NCI-H2081 (cell line): Measurements from ENCODE around the gene PRELID3B.
A peak's percentile ranks its signal among the peaks of the same experiment; 100 is the strongest.
"Not testable (repeated sequence)": the region's sequence is repeated elsewhere in the genome, so short reads cannot be mapped to it uniquely, and the experiment has no call there.

Experiments
- DNase-seq, 2 experiments: peaks; one replicate each; lab custom pipeline; 2025; lab: John Stamatoyannopoulos, UW

PRELID3B gene

GRCh38 chr20:59048681-59049030, 6.1 kb upstream of the PRELID3B start:
- DNase-seq: no peak

GRCh38 chr20:59047938-59048680, 5.5 kb upstream of the PRELID3B start:
- DNase-seq: no peak

DNA sequence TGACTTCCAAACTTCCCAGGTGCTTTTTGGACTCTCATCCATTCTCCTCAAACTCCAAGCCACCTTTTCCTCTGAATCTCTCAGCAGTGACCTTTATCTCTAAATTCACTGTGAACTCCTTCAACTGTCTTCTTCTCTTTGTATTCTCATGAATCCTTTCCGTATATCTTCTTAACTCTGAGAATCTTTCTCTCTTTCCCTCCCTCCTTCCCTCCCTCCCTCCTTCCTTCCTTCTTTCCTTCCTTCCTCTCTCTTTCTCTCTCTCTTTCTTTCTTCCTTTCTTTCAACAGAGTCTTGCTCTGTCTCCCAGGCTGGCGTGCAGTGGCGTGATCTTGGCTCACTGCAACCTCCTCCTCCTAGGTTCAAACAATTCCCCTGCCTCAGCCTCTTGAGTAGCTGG, 4.3 kb upstream of the PRELID3B start:
- no peak for DNase-seq

DNA sequence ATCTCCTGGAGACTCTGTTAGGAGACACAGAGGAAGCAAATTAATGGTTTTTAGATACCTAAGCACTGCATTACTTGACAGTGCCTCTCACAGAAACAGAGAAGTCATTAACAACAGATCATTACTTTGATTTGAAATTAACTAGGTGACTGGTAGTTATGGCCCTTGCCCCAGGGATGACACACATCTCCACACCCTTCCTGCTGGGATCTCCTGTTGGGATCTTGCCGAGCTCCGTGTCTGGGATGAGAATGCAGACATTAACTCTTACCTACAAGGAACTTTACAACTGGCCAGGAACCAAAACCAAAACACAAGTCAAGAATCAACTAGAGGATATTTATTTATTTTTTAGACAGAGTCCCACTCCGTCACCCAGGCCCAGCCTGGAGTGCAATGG, 2.2 kb upstream of the PRELID3B start:
- no peak for DNase-seq

GRCh38 chr20:59044295-59044694, 1.7 kb upstream of the PRELID3B start:
- DNase-seq: no peak

GRCh38 chr20:59043698-59044097, 1.1 kb upstream of the PRELID3B start:
- no peak for DNase-seq

DNA sequence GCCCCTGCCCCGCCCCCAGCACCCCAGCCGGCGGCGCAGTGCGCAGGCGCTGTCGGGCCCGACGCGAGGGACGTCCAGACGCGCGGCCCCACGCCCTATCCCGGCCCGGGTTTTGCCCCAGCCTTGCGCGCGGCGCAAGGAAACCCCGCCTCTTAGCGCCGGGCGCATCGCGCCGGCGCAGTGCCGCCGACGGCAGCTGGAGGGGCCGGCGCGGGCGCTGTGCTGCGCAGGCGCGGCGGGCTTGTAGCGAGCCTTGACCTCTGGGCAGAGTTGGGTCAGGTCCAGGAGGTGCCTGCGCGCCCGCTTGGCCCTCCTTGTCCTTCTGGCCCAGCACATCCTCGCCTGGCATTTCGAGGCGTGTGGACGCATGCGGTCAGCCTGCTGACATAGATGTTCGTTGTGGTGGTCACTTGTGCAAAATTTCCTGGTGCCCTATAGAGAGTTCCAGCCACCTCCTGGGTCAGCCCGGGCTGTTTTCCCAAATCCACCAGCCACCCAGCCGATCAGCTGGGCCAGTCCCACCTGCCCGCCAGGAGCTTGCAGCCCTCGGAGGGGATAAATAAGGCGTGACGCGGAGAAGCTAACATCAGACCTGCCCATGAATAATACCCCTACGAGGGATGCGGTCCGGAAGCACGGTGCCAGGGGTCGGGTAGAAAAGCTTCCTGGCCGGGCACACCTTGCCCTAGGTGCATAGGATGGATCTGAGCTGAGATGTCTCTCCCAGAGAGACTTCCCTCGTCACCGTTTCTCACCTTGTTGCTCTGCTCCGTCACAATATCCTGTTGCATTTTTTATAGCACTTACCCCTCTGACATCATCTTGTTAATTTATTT, 428 bp upstream of the PRELID3B start:
- DNase-seq: peak; percentile 89 to 91

GRCh38 chr20:59041487-59041886, 1.1 kb downstream of the PRELID3B start:
- not testable (repeated sequence) for DNase-seq

GRCh38 chr20:59040667-59041066, 1.9 kb downstream of the PRELID3B start:
- no peak for DNase-seq

DNA sequence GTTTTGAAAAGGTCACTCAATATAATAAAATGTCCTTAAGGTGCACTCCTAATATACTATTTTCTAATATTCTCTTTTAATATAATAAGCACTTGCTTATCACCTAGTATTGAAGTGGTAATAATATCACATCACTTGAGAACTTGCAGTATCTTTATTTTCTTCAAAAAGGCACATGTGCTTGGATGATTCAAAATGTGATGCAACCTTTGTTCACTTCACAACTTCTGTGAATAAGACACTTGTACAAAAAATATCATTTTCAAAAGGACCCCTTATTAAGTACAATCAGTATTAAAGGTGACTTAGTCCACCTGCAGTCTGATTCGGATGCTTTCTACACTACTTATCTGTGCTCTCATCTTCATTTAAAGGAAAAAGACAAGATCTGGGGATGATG, 3.4 kb downstream of the PRELID3B start:
- DNase-seq: no peak

DNA sequence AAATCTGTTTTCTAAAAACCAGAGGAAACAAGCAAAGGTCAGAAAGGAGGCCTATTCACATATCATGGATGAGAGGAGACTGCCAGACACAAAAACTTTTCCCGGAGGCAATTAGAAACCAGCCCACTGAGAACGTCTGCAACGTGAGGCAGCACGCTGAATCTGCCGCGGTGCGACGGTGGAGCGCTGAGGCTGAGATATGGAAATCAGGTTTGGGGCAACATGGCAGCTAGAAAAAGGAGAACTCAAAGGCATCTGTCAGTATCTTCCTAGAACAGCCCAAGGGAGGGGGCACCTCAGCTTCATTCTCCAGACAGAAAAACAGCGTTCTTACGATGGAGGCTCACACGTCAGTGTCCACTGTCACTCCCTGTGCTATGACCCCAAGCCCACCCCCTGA, 5.2 kb downstream of the PRELID3B start:
- DNase-seq: no peak

GRCh38 chr20:59035381-59035780, 7.2 kb downstream of the PRELID3B start:
- no peak for DNase-seq

DNA sequence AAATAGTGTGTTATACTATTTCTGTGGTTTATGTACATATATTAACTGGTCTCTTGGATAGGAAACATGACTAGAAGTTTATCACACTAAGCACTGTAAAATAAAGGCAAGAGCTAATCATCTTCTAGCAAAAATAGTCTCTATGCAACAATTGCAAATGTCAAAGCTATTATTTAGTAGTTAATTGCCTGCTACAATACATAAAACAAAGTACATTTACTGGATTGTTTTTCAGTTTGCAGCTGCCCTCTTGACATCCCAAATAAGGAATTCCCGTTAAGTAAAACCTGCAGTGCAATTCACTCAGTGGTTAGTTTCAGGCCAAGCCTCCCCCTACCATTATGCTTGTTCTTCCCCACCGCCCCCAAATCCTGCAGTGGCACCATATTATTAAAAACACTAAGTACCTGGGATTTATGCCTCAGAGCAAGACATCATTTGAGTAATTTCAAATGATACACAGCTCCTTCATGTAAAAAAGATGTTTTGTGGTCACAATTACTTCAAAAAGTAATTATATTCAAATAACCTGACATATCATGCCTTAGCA, 8.9 kb downstream of the PRELID3B start:
- DNase-seq: peak in 1 of 2 experiments; percentile 20

- no peak for DNase-seq
Measured at GRCh38 chr20:59033093-59033492, 9.5 kb downstream of the PRELID3B start.

- DNase-seq: peak; percentile 63 to 79
Measured at GRCh38 chr20:59032713-59033059, 9.9 kb downstream of the PRELID3B start.

- DNase-seq: peak; percentile 95
Measured at GRCh38 chr20:59032023-59032712, 10.4 kb downstream of the PRELID3B start, which contains the start of gene ATP5F1E. ATP5F1E (minus strand) TSS chr20:59032335; CDS start chr20:59032251, 84 bp downstream.

- DNase-seq: no peak
Measured at GRCh38 chr20:59031564-59032022, 11.0 kb downstream of the PRELID3B start.

GRCh38 chr20:59030911-59031563, 11.5 kb downstream of the PRELID3B start:
- DNase-seq: peak in 1 of 2 experiments; percentile 32

DNA sequence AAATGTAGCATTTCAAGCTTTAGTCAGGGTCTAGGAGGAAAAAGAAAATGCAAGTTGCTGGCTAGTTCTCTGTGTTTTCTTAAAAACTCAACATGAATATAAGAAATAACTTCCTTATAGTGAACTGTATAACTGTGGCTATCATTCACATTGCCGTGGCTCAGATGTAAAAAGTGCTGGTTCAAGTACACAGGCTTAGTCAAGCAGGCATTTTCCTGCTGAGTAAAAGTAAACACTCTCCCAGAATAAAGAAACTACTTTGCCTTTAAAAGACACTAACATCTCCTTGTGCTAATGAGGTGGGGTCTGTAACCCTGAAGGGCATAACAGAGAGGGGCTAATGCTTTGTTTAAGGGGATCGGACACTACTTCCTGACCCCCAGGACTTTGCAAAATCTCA, 13.8 kb downstream of the PRELID3B start:
- no peak for DNase-seq

DNA sequence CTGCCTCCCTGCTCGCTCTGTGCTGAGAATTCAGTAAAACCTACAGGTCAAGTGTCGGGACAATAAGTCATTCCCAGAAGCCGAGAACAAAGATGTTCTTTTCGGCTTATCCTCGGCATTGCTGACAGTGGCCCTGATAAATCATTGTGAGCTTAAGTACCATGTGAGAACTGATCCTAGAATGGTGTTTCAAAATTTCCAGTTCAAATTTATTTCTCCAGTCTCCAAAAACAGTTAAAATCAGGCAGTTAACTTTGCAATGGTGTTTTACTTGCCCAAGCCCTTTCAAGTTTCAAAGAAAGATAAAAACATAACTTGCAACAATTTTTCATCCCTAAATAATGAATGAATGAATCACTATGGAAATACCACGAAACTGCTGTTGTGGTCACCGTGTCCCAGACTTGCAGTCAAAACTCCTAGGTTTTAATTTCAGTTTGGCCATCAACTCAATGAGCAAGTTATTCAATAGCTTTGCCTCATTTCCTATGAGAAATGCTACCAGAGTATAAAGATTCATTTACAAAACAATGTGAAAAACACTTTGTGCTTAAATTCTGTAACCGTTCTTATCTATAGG, 14.8 kb downstream of the PRELID3B start:
- DNase-seq: no peak
